BE2C (cell line): ENCODE measurements around the gene TAF7.

Source experiments
- DNase-seq: peaks from one replicate; pipeline ENCODE4 v3.0.0-alpha.2; 2020
- H3K27me3 ChIP-seq: fragments of 250-450 bp; sonication (Bioruptor Pico); 2 replicates; pipeline ENCODE4 v1.5.1; 2020; ENCODE audit warnings: mild to moderate bottlenecking
- H3K36me3 ChIP-seq: fragments of 250-450 bp; sonication (Bioruptor Pico); 2 replicates; pipeline ENCODE4 v1.5.1; 2020; ENCODE audit warnings: mild to moderate bottlenecking
- H3K4me1 ChIP-seq: fragments of 250-450 bp; sonication (Bioruptor Pico); 2 replicates; pipeline ENCODE4 v1.5.1; 2020
- H3K4me3 ChIP-seq: 2 replicates; pipeline ENCODE4 v1.5.1; 2011; ENCODE audit warnings: low read depth, low read length
- H3K9me3 ChIP-seq: fragments of 250-450 bp; sonication (Bioruptor Pico); 2 replicates; pipeline ENCODE4 v1.5.1; 2020
- TF ChIP-seq, protein P1 (sequence below): IDR thresholded peaks from 2 replicates; pipeline ENCODE4 v1.5.1; 2012; ENCODE audit warnings: mild to moderate bottlenecking, low read depth, low read length

The TAF7 gene

GRCh38 chr5:141359790-141360426 is 39.3 kb upstream of the TAF7 start, which contains the start of gene PCDHGB2:
Gene PCDHGB2, plus strand, starts transcription at chr5:141359994. Its CDS starts 142 bp downstream, at chr5:141360136.
- peaks cover 12% of the 10 kb centered on the region for H3K9me3 ChIP-seq
- TF ChIP-seq, protein P1, sequence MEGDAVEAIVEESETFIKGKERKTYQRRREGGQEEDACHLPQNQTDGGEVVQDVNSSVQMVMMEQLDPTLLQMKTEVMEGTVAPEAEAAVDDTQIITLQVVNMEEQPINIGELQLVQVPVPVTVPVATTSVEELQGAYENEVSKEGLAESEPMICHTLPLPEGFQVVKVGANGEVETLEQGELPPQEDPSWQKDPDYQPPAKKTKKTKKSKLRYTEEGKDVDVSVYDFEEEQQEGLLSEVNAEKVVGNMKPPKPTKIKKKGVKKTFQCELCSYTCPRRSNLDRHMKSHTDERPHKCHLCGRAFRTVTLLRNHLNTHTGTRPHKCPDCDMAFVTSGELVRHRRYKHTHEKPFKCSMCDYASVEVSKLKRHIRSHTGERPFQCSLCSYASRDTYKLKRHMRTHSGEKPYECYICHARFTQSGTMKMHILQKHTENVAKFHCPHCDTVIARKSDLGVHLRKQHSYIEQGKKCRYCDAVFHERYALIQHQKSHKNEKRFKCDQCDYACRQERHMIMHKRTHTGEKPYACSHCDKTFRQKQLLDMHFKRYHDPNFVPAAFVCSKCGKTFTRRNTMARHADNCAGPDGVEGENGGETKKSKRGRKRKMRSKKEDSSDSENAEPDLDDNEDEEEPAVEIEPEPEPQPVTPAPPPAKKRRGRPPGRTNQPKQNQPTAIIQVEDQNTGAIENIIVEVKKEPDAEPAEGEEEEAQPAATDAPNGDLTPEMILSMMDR = peak; percentile 54
- H3K4me3 ChIP-seq = no peak within 1 kb of the TSS
- no peak for DNase-seq
- H3K27me3 ChIP-seq = no peaks in the 10 kb centered on the region
- H3K36me3 ChIP-seq = peaks cover 58% of the 10 kb centered on the region
- H3K4me1 ChIP-seq = no peaks in the 10 kb centered on the region

DNA sequence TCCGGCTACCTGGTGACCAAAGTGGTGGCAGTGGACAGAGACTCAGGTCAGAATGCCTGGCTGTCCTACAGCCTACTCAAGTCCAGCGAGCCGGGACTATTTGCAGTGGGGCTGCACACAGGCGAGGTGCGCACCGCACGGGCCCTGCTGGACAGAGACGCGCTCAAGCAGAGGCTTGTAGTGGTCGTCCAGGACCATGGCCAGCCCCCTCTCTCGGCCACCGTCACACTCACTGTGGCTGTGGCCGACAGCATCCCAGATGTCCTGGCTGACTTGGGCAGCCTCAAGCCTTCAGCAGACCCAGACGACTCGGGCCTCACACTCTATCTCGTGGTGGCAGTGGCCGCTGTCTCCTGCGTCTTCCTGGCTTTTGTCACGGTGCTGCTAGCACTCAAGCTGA is 36.4 kb upstream of the TAF7 start:
- no peak overlapping the region for H3K4me3 ChIP-seq
- no peak for DNase-seq
- no peaks in the 10 kb centered on the region for H3K4me1 ChIP-seq
- TF ChIP-seq, protein P1 = no peak
- no peaks in the 10 kb centered on the region for H3K27me3 ChIP-seq
- H3K9me3 ChIP-seq = peaks cover 15% of the 10 kb centered on the region
- H3K36me3 ChIP-seq = peaks cover 51% of the 10 kb centered on the region

DNA sequence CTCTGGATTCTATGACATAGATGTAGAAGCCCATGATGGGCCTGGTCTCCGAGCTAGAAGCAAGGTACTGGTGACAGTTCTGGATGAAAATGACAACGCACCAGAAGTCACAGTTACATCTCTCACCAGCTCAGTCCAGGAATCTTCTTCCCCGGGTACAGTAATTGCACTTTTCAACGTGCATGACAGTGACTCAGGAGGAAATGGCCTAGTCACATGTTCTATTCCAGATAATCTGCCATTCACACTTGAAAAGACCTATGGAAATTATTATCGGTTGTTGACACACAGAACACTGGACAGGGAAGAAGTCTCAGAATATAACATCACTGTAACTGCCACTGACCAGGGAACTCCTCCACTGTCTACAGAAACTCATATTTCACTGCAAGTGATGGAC is 35.5 kb upstream of the TAF7 start:
- H3K4me1 ChIP-seq = no peaks in the 10 kb centered on the region
- H3K9me3 ChIP-seq = peaks cover 15% of the 10 kb centered on the region
- no peak overlapping the region for H3K4me3 ChIP-seq
- no peaks in the 10 kb centered on the region for H3K27me3 ChIP-seq
- no peak for DNase-seq
- H3K36me3 ChIP-seq = peaks cover 53% of the 10 kb centered on the region
- TF ChIP-seq, protein P1 = no peak

DNA sequence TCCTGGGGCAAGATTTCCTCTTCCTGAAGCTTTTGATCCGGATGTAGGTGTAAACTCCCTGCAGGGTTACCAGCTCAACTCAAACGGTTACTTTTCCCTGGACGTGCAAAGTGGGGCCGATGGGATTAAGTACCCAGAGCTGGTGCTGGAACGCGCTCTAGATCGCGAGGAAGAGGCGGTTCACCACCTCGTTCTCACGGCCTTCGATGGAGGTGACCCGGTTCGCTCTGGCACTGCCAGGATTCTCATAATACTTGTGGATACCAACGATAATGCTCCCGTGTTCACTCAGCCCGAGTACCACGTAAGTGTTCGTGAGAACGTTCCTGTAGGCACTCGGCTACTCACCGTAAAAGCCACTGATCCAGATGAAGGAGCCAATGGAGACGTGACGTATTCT is 35.1 kb upstream of the TAF7 start:
- Histone ChIP-seq H3K4me1 (no peaks in the 10 kb centered on the region), H3K27me3 (no peaks in the 10 kb centered on the region), H3K36me3 (peaks cover 50% of the 10 kb centered on the region), H3K4me3 (no peak overlapping the region), H3K9me3 (peaks cover 15% of the 10 kb centered on the region)
- DNase-seq = no peak
- TF ChIP-seq, protein P1 = no peak

- TF ChIP-seq, protein P1 = peak; percentile 50
- peaks cover 15% of the 10 kb centered on the region for H3K9me3 ChIP-seq
Measured at GRCh38 chr5:141354900-141355469, 34.4 kb upstream of the TAF7 start, which contains the start of gene PCDHGA4. Gene PCDHGA4, plus strand, starts transcription at chr5:141355021. Its CDS starts 87 bp downstream, at chr5:141355108.

GRCh38 chr5:141351591-141351990 is 31.0 kb upstream of the TAF7 start:
- Histone ChIP-seq H3K36me3 (peaks cover 32% of the 10 kb centered on the region), H3K27me3 (no peaks in the 10 kb centered on the region), H3K4me1 (no peaks in the 10 kb centered on the region), H3K4me3 (no peak overlapping the region), H3K9me3 (peaks cover 9% of the 10 kb centered on the region)
- no peak for DNase-seq
- TF ChIP-seq, protein P1 = no peak

More at GRCh38 chr5:141354900-141355469, 34.4 kb upstream of the TAF7 start, which contains the start of gene PCDHGA4:
- H3K27me3 ChIP-seq = no peaks in the 10 kb centered on the region
- peaks cover 44% of the 10 kb centered on the region for H3K36me3 ChIP-seq
- H3K4me1 ChIP-seq = no peaks in the 10 kb centered on the region
- DNase-seq = no peak
- no peak within 1 kb of the TSS for H3K4me3 ChIP-seq
